Lung microvascular endothelial cell (primary cell): ENCODE measurements around the gene PPFIBP1. TPM values are rescaled to one million over a fixed set of nuclear protein-coding genes. Genes with fewer than 3 reads are reported as not detected.
A peak's percentile ranks its signal among the peaks of the same experiment; 100 is the strongest.

ENCODE experiments used
- DNase-seq, 2 donors: peaks; one replicate each; pipeline versions ENCODE4 v3.0.0 to v3.0.0-alpha.2; 2010; ENCODE audit warnings: low read depth in 2 of 2
- total RNA-seq: library from RNA; depleted of rRNA; stranded (reverse); fragments of >200 nt; gene quantifications from 2 replicates; pipeline ENCODE4 v1.2.1, GENCODE V29; 2014

Gene PPFIBP1
- total RNA-seq, 1 donor from 2014 or later: 612 TPM

DNA sequence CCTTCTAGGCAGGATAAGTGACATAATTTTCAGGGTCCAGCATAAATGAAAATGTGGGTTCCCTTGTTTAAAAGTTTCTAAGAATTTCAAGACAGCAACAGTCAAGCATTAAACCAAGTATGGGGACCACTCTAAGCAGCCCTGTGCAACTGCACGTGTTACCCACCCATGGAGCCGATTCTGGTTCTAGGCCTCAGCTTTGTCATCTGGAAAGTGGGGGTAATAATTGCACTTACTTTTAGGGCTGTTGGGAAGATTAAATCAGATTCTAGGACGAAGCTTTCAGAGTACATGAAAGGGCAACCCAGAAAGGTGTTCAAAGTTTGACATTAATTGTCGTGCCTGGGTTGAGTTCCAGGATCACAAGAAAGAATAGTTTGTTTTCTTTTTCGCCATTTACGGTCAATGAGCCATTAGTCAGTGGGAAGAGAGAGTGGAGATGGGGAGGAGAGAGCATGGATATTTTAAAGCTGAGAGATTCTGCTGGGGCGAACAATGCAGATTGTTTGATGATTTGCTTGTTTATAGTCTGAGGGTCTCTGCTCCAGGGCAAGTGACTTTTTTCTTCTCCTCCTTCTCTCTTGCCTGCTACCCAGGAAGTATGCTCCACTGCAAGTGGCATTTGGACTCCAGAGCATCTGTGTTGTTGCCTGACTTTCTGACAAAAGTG lies 10.7 kb upstream of the PPFIBP1 start:
- DNase-seq: no peak

DNA sequence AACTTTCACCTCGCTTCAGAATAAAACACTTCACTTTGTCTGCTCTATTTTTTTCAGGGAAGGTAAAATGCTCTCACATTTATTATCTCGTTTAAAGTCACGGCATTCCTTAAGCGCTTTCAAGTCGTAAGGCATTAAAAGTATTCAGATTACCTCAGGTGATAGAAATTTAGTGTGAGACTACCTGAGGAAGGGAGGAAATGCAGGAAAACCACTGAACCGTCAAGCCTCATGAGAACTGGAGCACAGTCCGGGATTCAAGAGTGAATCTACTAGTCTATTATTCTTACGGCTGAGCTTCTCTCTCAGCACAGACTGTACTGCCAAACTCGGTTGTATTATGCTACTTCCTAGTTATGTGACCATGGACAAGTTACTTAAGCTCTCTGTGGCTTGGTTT lies 8.3 kb upstream of the PPFIBP1 start:
- no peak for DNase-seq

DNA sequence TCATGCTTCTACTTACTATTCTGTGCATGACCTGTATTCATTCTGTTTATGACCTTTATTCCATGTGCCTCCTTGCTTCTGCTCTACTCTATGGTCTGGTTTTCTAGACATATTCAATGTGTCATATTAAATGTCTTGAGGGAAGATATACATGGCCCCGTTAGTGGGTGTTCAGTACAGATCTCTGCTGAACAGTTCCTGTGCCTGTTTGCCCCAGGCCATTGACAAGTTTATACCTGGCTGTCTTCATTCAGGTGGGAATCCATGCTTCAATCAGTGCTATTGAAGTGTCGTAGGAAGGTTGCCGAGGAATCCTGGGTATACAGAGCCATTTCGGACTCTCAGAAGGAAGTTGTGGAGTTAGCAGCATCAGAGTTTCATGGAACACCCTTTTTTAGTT lies 7.4 kb upstream of the PPFIBP1 start:
- no peak for DNase-seq

DNA sequence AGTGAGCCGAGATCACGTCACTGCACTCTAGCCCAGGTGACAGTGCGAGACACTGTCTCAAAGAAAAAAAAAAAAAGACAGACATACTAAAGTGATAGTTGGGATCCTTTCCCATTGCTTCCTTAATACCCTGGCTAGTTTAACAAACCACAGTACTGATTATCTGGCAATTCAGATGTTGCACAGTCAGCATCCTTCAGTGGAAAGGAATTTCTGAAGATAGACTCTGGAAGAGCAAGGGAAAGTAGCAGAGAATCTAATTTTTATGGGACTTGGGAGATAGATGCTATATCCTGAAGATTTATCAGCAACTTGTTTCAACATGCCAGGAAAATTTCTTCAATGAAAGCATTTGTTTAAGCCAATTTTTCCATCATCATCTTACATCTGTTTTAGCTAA lies 6.5 kb upstream of the PPFIBP1 start:
- DNase-seq: no peak

DNA sequence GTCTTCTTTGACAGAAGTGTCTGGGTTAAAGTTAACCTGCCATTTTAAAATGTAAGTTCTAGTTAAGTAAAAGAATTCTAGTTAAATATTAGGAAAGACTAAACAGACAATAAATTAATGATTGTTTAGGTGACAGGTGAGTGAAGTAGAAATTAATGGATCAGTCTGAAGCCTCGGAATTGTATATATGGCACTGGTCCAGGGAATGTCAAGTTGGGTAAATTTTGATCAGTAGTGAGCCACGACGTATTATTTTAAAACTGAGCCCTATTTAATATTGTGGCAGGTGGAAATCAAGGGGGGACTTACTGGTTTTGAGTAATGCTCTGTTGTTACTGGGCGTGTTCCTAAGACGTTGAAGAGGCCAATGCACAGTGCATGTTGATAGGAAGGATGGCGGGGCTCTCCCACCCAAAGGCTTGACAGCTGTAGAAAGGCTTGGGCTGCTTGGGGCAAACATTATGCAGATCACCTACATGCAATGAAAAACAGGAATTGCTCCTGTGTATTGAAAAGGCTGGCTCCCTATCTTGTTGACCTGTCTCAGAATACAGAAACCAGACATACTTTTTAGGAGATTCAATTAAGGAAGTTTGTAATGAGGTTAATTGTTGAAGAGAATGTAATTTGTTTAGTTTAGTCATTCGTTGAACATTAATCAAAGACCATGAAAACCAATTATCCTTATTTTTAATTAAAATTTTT lies 5.9 kb upstream of the PPFIBP1 start:
- no peak for DNase-seq

DNA sequence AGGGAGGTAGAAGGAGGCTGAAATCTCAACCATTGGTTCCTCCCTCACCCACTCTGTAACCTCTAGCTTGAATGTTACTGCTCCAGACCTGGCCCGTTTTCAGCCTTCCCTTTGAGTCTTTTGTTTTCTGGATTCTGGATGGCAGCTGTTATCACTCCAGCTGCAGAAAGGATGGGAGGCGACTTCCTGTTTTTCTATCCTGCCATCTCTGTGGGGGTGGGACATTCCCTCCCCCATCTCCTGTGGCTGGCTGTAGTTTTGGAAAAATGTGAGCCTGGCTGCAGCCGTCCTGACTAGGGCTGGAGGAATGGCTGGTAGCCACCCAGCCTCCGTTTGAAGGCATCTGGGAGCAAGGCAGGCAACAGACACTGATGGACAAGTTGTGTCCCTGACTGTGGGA lies 2.9 kb upstream of the PPFIBP1 start:
- peak; percentile 6 to 91 for DNase-seq

DNA sequence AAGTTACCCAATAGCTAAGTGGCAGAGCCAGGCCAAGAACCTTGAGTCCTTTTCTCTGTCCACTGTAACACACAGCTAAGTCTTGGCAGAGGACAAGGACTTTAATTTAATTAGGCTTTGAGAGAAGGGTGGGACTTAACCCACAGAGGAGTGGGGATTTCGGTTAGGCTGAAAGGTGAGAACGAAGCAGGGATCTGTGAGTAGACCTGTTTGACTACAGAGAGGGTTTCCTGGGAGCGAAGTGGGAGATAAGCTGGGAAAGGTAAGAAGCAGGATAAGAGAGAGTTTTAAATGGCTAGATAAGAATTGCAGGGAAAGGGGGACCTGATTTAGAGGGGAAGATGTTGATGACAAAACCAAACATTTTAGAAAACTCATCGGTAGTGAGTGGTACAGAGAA lies 2.0 kb upstream of the PPFIBP1 start:
- DNase-seq: no peak

DNA sequence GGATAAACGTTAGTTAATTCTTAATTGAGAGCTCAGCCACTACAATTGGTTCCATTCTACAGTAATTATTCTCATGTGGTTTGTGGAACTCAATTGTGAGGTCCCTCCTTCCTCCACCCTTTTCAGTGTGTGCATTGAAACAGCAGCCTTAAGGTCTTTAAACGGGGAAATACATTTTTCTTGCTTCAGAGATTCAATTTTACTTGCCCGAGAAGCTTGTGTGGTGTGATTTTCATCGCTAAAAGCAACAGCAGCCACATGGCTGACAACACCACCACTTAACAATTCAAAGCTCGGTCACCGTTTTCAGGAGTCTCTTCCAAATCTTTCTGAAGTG lies 733 bp upstream of the PPFIBP1 start:
- no peak for DNase-seq

DNA sequence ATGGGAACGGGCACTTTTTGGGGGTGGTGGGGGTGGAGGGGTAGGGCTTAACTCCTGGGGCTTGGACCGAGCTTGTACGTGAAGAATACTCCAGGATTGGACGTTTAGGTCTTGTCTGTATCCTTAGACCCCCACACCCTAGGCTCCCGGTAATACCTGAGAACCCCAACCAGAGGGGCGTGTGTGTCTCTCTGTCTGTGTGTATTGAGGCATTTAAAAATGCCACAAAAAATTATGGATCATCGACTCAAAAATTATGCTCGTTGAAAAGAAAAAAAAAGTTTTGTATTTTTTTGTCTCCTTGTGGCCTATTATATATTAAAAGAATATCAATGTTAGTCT lies 459 bp downstream of the PPFIBP1 start:
- no peak for DNase-seq

DNA sequence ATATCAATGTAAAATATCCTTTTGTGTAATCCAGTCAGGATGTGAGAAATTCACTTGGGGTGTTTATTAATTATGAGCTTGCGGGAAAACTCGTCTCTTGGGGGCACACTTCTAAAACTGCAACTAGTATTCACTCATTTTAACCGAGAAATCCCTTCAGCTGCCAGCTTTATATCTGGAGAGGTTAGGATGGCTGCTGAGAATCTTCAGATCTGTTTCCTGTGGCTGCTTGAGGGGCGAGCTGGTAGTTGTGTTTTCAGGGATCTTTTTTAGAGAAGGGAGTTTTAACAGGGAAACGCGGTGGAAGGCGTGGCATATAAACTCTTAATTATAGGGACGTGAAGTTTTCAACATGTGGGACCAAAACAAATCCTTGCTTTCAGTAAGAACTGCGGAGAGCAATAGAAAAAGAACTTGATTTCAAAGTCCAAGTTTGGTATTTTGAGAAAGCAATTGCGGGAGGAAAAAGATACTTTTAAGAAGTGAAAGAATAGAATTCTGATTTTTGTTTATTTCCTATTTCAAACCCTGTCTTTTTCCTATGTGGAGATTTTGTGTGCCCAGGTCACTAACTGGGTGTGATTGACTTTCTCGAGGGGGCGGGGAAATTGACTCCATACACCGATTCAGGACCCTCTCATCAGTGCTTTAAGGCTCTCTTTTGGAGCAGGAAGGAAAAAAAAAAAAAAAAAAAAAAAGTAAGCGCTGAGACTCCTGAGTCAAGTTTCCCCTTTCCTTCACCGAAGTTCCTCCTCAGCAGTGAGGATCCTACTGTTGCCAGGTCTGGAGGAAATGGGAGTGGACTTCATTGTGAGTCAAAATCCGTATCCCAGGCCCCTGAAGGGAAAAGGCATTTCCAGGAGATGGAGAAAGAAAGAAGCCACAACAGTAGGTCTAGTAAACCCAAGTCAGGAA lies 1.1 kb downstream of the PPFIBP1 start:
- DNase-seq: peak; percentile 53 to 98

DNA sequence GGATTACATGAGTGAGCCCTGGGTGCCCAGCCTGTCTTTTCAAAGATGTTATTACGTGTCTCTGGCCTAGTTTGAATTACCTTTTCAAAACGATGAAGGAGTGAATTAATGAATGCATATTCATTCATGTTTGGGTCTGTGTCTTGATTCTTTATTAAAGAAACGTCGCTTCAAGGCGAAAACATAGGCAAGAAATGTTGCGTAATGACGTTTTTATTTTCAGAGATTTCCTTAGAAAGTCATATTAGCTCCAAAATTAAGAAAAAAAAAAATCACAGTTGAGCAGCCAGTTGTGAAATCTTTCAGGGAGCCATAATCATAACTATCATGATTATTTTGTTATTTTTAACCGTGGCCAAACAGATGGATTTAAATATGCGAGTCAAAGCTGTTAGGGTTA lies 3.5 kb downstream of the PPFIBP1 start:
- DNase-seq: no peak

DNA sequence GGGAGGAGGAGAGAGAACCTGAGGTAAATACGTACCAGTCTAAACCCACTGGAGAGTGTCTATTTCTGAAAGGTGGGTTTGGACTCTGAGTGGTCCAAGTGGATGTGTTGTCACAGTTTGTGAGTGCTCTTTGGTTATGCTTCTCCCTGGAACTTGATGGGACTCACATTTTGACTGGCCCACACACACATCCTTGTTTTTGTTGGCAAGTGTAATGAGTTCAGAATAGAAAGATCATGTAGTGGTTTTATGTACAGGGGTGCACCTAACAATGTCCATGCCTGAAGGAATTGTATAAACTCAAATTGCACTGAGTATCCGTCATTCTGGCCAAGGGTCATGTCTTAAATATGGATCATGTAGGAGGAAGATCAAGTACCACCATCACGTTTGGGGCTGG lies 4.8 kb downstream of the PPFIBP1 start:
- DNase-seq: peak in 1 of 2 donors; percentile 78

DNA sequence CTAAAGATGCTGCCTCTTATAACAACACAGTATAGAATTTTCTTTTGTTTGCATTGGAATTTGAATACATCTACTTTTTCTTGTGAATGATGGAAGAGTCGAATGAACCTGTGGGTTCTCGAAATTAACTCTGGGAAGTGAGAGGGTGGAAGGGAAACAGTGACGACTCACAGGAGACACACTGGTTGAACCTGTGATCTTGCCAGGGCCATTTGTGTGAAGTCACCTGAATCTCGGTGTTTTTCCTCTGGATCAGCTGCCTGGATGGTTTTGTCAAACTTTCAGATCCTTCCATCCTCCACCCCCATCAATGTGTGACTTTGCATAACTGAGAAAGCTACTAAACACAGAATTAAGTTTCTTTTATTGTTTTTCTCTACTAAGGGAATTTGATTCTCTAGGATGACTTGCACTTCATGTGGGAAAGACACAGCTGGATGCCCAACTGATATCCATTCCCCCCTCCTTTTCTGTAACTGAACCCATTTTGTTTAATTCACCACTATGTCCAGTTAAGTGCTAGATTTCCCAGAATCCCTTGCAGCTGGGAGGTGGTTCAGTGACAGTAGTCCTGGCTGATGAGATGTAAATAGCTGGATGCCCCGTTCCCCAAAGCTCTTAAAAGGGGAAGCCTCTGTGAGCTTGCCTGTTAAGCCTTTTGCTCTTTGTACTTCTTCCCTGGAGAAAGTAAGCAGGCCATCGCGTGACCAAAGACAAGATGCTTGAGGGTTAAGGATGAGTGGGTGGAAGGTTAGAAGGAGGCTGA lies 6.3 kb downstream of the PPFIBP1 start:
- DNase-seq: peak in 1 of 2 donors; percentile 51

DNA sequence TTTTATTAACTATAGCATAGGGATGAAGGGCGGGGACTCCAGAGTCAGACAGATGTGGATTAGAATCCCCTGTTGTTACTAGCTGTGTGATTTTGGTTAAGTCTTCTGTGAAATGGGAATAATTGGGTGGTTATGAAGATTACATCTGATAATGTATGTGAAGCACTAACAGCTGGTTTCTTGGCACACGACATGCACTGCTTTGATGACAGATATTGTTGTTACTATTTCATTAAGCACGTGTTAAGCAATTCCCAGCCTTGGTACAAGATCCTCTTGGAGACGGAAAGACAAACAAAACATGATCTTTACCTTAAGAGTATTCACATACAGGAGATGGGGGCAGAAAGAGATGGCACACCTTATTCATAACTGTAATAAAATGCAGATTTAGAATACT lies 7.9 kb downstream of the PPFIBP1 start:
- peak in 1 of 2 donors; percentile 37 for DNase-seq

DNA sequence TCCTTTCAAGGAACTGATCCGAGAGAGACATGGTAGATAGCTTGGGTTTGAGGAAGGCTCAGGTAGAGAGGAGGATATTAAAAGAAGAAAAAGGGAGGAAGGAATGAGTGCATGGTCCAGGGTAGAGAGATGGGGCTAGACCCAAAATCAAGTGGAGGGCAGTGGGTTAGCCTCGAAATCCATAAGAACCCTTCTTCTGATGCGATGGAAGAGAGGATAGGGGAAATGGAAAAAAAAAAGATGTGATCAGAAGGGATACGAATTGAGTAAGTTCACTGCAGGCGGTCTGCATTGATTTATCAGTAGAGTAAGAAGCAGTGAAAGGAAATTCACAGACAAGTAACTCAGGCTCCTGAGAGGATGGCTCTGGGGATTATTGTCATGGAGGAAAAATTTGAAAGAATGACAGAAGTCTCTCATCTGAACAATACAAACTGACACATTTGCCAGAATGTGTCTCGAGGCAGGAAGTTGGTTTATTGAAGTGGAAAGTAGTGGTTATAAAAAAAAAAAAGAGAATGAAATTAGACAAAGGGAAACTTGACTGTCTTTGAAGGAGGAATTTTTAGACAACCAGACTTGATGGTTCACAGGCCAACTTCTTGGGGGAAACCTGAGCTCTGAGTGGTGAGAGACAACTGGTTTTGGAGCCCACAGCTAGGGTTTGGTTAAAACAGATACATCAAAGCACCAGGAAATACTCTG lies 10.2 kb downstream of the PPFIBP1 start:
- DNase-seq: peak; percentile 51 to 67

DNA sequence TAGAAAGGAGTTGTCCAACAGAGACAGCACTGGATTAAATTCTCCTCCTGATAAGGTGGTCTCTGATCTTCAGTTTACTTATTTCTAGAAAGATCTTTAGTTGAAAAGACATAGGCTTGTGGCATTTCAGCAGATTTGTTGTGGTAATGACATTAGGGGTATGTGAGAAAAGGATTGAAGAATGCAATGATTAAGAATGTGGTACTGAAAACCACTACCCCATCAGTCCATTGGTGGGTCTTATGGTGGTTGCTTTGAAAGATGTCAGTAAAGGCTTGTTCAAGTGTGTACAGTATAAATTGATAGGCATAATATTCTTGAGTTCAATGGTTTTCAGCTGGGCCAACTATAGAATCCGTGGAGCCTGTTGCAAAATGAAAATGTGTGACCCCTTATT lies 10.8 kb downstream of the PPFIBP1 start:
- no peak for DNase-seq

DNA sequence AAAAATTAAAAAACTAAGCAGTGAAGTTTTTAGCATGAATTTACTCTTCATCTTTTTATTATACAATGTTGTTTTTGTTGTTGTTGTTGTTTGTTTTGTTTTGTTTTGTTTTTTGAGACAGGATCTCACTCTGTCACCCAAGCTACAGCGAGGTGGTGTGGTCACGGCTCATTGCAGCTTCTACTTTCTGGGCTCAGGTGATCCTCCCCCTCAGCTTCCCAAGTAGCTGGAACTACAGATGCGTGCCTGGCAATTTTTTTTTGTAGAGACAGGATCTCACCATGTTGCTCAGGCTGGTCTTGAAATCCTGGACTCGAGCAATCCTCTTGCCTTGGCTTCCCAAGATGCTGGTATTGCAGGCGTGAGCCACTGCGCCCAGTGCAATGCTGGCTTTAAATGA lies 11.3 kb downstream of the PPFIBP1 start:
- no peak for DNase-seq

DNA sequence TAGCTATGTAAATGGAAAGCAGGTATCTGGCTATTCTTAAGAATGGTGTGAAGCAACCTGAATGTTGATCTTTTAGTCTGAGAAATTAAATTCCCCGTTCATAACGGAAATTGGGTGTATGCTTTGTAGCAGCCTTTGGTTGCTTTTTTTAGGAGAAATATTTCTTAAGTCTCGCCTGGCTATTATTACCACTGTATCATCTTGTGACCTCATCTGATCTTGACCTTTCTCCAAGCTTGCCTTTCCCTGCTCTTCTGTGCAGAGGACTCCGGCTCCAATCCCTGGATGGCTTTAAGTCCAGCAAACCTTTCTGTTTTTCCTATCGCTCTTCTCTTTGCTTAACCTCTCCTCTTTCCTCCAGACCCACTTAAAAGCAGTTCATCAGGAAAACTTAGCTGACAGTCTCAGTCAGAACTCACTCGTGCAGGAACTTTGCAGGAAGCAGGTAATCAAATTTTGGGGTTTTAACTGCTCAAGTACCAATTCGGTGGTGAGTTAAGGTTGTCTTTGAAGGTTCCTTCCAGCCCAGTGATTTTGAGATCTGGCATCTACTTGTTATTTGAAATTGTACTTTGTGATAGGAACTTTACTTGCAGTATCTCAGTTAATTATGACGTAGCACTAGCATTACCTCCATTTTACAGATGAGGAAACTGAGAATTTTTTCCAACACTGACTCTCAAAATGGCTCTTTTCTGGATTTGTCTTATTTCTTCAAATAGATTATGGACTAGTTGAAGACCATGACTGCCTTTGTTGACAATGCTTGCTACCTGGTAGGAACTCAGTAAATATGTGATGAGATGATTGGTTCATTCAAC lies 14.1 kb downstream of the PPFIBP1 start:
- no peak for DNase-seq

DNA sequence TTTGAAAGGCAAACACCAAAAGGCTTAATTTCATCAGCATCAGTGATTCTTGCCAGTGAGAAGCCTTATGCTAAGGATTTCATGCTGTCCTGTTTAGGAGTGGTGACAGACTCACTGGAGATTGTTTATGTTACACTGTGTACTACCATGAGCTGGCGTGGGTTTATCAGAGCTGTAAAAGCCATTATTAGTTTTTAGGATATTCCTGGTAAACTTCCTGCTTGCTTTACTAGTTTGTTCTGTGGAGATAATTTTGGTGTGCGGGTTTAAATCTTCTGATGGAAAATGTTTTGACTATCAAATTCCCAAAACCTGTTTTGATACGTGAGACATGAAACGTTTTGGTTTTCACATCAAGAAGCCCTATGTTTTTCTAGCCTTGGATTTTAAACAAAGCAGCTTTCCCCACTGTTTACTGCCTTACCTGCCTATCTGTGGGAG lies 15.2 kb downstream of the PPFIBP1 start:
- peak in 1 of 2 donors; percentile 54 for DNase-seq

DNA sequence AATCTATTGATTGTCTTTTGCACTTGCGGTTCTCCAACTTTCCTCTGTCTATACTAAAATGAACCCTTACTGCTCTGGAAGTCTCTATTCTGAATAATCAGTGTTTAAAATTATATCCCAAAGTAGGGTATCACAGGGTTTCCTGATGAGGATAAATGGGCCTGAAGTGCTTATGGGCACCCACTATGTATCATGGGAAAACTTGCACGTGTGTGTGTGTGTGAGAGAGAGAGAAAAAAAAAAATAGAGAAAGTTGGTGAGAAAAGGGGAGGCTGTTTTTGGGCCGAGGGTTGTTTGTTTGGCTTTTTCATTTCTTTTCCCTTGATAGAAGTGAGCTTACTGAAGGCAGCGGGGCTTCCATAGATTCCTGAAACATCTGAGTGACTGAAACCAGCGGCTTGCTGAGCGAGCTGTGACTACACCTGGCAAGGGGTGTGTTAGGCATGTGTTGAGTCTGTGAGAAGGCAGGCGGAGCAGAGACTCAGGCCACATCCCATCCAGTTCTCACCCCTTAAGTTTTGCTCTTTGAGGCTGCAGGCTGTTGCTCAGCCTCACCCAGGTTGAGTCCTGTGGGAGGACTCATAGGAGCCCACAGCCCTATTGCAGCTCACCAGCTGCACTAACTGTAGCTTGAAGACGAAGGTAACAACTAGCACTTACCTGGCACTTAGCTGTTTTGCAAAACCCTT lies 17.2 kb downstream of the PPFIBP1 start:
- DNase-seq: no peak
